NCI-H1930 (cell line): ENCODE results near the gene CASKIN1.

Source experiments
- DNase-seq, 2 experiments: peaks; one replicate each; lab custom pipeline; 2025; lab: John Stamatoyannopoulos, UW

CASKIN1 gene

DNA sequence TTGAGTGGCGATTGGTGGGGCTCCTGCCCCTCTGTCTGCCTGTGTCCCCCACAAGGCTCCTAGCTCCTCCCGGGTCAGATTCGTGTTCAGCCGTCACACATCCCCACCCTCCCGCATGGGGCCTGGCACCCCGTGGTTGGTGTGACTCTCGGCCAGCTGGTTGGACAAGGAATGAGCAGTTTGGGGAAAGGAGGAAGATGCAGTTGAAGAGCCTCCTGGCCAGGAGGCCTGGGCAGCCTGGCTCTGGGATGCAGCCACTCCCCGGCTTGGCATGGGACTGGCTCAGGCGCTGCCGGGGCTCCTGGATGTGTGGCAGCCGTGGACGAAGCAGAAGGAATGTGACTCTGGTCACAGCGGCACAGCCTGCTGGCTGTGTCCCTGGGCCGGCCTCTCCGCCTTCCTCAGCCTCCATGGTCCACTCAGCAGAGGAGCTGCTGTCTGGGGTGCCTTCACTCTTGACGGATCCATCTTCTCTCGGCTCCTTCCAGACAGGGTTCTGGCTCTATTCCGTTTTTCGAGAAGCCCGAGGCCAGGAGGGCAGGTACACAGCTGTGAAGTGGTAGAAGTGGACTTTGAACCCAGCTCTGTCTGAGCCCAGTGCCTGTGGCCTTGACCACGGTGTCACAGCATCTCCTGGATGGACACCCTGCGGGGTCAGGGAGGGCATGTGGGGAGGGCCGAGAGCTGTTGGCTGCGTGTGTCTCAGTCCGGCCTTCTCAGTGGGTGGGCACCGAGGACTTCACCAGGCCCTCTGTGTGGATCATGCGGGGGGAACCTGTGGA is 38.7 kb downstream of the CASKIN1 start:
- DNase-seq: no peak

DNA sequence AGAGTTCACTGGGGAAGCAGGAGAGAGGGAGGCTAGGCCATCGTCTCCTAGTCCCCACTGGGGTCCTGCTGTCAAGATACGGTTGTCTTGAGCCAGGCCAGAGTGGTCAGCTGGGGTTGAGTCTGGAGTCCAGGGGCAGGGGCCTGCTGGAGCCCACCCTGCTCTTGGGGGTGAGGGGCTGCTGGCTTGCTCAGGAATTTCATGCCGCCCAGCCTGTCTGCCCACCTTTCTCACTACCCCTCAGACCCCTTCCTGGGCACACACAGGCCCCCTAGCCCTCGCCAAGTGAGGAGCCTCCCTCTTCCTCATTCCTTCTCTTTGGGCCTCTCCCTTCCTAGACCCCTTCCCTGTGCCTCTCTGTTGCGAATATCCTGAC is 39.6 kb downstream of the CASKIN1 start:
- no peak for DNase-seq

DNA sequence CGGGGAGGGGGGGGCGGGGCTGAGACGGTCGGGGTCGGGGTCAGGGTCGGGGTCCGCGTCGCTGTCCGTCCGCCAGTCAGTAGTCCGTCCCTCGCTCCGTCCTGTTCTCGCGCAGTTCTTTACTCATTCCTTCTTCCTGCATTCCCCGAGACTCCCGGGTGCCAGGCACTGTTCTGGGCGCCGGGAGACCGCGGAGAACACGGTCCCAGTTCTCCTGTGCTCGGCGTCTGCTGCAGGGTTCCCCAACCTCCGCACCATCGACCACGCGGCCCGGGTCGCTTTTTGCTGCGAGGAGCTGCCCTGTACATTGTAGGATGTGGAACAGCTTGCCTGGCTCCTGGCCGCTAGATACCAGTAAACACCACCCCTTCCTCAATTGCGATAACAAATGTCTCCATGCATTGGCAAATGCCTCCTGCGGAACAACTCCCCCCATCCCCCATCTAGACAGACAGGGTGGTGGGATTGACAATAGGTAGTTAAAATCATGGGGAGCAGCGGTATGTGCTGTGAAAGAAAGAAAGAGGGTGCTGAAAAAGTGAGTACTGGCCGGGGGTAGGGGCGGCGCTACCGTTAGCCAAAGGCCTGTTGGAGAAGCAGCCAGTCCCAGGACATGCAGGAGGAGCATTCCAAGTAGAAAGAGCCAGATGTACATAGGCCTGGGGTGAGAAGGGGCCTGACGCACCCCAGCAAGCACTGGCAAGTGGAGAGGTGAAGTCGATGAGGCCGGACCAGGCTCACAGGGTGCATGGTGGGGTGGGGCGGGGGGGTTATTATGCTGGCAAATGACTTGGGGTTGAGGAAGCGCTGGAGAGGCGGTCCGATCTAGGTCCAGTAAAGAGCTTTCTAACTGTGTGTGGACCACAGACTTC is 40.2 kb downstream of the CASKIN1 start:
- DNase-seq: no peak

DNA sequence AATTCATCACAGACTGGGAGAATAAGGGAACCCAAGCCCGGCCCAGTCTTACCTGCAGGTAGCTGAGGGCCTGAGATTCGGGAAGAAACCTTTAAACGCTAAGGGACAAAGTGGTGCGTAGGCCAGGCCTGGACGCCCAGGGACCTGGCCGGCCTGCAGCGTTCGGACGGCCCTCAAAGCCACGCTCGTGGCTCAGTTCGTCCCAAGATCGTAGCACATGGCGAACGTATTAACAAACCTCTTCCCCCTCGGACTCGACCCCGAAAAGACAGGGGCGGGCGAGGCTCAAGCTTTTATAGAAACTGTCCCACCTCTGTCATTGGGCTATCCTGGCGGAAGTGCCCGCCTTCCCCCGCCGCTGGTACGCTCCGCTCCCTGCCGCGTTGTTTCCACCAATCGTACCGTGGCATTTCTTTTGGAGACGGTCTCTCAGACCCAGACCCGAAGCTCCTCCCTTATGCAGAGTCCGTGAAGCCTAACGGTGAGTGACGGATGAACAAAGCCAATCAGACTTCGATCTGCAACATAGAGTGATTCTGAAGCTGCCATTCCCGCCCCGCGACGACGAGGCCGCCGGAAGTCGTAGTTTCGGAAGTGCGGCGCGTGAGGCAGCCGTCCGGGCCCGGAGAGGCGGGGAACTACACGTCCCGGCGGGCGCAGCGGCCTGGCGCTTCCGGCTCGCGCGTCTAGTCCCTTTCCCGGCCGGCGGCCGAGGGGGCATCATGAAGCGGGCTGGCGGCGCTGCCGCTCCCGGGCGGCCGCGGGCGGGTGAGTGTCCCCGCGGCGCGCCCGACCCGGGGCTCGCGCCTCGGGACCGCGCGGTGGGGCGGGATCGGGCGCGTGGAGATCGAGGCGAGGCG is 41.1 kb downstream of the CASKIN1 start, which contains the start of gene TRAF7:
TSS of gene TRAF7 (plus strand) at position 692 of the 860 bp plus-strand sequence. CDS start 8,139 bp downstream, outside the sequence.
- peak; percentile 100 for DNase-seq

DNA sequence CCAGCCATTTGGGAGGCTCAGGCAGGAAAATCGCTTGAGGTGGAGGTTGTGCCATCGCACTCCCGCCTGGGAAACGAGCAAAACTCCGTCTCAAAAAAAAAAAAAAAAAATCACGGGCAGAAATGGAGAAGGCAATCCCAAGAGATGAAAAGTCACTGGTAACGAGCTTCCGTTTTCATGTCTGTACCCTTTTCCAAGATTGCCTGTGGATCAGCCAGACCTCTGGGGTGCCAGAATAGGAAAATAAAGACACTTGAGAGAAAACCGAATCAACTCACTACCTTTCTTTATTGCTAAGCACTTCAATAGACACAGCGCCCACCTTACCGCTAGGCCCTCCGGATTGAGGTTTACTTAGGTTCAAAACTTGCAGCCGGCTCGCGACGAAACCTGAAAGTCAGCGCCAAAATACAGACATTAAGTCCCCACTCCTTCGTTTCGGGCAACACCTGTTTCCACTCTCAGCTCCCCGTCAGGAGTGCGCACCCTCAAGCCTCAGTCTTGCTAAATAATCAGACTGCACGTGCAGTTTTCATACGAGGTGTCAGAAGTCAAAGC is 41.8 kb downstream of the CASKIN1 start:
- DNase-seq: no peak

DNA sequence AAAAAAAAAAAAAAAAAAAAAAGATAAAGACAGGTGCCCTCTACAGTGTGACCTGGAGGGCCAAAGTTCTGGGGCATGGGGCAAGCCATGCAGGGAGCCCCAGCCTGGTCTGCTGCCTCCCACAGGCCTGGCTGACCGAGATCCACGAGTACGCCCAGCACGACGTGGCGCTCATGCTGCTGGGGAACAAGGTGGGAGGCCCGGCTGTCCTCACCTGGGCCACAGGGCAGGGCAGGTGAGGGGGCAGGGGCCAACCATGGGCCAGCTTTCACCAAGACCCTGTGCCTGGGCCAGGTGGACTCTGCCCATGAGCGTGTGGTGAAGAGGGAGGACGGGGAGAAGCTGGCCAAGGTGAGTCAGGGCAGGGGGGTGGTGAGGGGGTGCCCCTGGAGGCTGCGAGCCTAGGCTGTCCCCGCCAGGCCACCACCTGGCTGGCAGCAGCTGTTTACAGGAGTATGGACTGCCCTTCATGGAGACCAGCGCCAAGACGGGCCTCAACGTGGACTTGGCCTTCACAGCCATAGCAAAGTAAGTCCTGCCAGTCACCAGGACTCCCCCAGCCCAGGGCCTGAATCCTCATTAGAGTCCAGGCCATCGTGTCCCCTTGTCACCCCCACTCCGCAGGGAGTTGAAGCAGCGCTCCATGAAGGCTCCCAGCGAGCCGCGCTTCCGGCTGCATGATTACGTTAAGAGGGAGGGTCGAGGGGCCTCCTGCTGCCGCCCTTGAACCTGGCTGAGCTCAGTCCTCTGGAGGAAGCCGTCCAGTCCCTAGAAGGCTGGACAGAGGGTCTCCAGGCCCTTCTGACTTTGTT is 43.5 kb downstream of the CASKIN1 start:
- no peak for DNase-seq

DNA sequence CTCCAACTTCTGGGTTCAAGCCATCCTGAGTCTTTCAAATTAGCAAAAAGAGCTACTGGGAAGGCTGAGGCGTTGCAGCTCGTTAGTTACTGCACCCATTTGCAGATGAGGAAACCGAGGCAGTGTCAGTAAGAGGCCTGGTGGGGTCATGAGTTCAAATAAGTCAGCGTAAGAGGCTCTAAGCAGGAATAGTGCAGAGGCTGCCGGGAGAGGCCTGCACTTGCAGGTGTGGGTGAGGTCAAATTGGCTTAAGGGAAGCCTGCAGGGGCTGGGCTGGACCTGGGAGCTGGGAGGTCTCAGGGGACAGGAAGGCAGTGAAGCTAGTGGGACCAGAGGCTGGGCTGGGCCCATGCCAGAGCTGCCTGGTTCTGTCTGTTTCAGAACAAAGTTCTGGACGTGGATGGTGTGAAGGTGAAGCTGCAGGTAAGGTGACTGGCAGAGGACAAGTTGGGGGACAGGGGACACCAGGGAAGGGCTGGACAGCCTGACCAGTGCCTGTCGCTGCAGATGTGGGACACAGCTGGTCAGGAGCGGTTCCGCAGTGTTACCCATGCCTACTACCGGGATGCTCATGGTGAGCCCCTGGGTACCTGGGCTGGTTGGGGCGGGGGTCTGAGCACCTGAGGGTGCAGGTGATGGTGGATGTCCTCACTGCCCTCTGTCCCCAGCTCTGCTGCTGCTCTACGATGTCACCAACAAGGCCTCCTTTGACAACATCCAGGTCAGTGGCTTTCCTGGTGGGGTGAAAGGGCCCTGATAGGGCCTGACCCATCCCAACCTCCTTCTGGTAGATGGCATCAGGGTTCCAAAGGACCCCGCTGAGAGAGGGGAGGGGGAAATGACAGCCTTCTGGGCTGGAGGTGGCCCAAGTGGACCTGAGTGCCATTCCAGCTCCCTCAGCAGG is 45.0 kb downstream of the CASKIN1 start:
- DNase-seq: no peak

DNA sequence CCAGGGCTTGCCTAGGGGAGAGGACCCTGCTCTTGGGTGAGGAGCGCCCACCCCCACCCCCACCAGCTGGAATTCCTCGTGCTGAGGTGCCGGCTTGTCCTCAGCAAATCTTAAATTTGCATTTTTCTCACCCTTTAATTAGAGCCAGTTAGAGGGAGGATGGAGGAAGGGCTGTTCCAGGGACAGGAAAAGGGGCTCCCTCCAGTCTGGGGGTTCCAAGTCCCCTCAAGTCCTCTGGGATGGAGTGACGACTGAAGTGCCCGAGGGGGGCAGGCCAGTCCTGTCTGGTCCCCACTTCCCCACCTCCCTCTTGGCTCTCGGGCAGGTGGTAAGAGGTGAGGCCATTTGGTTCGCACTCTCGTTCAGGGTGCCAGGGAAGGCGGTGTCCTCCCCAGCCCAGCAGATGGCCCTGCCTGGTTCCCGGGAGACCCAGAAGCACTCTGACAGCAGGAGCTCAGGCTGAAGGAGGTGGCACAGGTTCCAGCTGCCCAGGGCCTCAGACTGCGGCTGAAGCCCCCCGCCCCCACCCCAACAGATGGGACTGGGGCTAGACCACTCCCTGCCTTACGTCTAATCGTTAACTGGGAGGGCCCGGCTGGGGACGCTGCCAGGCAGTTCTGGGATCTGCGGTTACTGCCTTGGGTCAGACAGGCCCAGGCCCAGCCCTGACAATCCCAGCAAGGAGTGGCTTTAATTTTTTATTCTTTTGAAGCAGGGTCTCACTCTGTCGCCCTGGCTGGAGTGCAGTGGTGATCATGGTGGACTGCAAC is 45.8 kb downstream of the CASKIN1 start:
- peak; percentile 23 to 27 for DNase-seq

DNA sequence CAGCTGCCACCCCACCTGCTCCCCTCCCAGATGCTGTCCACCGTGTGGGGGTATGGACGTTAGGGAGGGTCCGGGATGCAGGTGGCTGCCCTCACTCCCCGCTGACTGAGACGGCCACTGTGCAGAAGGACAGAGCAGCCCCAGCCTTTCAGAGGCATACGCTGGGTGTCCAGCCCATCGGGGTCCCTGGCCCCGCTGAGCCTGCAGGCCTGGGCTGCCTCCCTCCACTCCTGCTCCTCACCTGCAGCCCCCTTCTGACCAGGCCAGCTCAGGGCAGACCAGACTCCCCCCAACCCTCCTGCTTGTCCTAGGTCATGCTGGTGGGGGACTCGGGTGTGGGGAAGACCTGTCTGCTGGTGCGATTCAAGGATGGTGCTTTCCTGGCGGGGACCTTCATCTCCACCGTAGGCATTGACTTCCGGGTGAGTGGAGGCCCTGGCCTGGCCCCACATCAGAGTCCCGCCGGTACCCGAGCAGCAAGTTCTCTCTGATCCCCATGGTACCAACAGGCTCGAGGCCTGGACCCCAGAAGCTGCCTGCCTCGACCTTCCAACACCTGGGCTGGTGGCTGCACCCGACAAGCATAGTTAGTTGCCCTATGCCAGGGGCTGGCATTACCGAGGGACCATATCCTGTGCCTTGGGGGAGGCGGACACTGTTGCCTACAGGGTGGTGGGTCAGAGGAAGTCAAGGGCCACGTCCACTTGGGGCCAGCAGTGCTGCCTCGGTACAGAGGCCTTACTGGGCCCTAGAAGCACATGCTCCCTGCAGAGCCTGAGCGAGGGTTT is 46.6 kb downstream of the CASKIN1 start:
- no peak for DNase-seq

DNA sequence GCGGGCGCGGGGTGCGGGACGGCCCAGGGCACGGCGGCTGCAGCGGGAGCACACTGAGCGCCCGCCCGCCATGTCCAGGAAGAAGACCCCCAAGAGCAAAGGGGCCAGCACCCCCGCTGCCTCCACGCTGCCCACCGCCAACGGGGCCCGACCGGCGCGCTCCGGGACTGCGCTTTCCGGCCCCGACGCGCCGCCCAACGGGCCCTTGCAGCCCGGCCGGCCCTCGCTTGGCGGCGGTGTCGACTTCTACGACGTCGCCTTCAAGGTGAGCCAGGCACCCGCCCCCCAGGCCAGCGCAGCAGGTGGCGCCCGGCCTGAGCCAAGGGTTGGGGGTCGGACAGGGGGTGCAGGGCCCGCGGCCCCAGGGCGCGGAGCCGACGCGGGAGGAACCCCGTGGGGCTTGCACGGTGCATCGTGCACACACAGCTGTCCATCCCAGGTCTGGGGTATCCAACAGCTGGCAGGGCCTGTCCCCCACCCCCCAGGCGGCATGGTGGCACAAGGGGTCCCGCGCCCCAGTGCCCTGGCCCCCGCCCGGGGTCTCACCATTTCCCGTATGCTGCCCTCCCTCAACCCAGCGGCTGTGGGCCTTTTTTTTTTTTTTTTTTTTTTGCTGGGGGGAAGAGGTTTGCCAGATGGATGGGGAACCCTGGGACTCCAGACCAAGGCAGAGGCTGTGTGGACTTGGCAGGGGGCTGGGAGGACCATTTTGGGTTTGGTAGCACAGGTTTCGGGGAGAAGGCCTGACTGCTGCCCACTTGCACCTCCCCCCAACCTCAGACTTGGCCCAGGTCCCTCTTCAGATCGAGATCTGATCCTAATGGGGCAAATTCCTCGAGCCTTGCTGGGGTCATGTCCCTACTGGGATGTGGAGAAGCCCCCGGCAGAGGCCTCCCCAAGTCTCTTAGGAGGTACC is 47.4 kb downstream of the CASKIN1 start:
- DNase-seq: peak; percentile 32 to 45

DNA sequence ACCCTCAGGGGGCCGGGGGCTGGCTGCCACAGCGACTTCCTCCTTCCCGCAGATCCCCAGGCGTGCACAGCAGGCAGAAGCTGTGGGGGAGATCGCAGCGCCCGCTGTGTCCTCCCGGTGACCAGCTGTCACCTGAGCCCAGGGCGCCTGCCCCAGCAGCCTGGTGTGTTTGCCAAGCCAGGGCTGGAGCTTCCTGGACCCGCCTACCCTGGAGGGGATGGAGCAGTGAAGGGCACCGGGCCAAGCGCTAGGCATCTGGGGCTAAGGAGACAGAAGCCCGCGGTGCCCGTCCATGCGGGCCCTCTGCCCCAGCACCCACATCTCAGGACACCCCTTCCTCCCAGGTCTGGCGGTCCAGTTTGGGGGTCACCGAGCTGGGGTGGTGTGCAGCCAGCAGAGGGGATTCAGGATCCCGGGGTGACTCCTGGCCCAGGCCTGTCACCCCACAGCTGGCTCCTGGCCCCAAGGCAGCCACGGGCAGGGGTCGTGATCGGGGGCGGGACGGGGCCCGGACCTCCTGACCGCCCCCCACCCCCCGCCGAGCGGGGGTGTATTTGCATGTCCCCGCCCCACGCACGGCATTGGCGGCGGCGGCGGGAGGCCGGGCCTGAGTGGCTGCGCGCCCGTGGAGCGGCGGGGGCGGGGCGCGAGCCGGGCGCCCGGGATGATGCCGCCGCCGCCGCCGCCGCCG is 48.3 kb downstream of the CASKIN1 start, which contains the start of gene RAB26:
TSS of gene RAB26 (plus strand) at position 645 of the 691 bp plus-strand sequence. CDS start 159 bp downstream, outside the sequence.
- peak; percentile 76 to 83 for DNase-seq

DNA sequence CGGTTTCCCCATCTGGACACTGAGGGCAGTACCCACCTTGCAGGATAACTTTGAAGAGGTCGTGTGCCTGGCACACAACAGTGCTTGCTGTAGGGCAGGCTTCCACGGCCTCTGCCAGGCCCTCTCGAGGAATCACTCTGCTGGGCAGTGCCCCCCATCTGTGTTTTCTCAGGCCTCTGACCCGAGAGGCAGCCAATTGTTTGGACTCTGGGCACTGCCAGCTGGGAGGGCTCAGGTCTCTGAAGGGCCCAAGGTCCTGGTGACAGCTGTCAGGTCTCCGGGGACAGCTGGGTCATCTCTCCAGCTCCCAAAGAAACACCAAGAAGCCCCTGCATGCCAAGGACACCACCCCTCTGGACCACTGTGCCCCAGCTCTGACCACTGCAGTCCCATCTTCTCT is 49.0 kb downstream of the CASKIN1 start:
- DNase-seq: no peak

DNA sequence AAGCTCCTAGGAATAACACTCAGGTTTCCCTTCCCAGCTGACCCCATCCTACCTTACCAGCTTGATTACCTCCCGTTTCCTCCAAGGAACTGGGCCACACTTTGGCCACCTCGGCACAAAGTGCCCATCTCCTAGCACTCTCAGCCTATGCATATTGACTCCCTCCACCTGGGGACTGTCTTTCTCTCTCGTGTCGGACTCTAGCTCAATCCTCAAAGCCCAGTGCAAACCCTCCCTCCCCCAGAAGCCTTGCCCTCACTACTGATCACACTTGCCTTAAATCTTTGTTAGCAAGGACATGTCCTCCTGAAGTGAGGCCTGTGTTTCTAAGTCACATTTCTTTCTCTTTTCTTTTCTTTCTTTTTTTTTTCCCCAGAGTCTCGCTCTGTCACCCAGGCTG is 50.6 kb downstream of the CASKIN1 start:
- DNase-seq: no peak

DNA sequence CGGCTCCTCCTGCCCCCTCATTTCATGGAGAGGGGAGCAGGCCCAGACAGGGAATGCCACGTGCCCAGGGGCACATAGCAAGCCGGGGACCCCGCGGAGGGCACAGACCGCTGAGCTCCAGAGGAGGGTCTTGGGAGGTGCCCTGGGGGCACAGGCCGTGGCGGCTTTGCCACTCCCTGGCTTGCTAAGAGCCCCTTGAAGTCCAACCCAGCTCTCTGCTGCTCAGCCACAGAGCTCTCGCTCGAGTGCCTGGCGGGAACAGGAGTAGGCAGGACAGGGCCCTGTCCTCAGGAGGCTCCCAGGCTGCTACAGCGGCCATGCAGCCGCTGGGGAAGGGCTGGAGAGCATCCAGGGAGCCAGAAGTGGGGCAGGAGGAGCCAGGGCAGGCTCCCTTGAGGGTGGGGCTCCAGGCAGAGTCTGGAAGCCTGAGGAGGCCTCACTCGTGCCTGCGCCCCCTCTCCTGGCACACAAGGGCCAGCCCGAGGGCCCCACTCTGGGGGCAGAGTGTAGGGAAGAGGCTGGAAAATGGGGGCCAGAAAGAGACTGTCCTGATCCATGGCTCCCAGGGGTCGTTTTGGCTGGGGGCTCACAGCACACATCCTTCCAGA is 52.4 kb downstream of the CASKIN1 start:
- DNase-seq: no peak

DNA sequence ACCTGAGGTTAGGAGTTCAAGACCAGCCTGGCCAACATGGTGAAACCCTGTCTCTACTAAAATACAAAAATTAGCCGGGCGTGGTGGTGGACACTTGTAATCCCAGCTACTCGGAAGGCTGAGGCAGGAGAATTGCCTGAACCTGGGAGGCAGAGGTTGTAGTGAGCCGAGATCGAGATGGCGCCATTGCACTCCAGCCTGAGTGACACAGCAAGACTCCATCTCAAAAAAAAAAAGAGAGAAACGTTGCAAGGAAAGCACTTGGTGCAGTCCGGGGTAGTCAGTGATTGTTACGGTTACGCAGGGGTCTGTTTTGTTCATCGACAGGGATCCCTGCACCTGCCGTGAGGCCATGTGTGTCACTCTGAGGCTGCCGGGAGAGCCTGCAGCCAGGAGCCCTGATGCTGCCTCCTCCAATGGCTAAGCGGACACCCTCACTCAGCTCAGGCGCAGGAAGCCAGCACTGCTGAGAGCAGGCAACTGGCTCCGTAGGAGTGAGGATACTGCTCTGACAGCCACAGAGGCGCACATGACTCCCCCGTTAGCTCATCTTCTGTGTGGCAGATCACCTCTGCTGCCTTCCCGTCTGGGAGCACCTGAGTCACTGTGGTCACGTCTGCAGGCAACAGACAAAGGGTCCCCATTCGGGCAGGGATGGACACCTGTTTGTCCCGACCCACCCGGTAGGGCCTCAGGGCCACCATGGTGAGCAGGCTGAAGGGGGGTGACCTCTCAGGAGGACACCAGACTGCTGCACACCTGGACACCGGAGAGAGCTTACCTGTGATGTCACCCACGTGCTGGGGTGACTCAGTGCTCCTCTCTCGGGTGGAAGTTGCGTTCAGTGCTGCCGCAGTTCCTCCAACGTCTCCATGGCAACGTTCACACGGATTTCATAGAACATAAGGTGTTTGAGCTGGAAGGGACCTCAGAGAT is 53.2 kb downstream of the CASKIN1 start:
- DNase-seq: no peak
